Upper lobe of left lung (tissue), 6 donors: ENCODE measurements around the gene STX4. TPM values are rescaled to one million over a fixed set of nuclear protein-coding genes. Genes with fewer than 3 reads are reported as not detected.

Experiments
- ATAC-seq, 2 donors: fragments of 200-7000 bp; cut with Tn5 transposase; one replicate each; pipeline ENCODE4 v1.9.1; 2022; ENCODE audit warnings: mild to moderate bottlenecking in 2 of 2, moderate library complexity in 2 of 2; ENCODE audit not compliant: low FRiP score in 2 of 2
- DNase-seq, 2 donors: peaks; one replicate each; pipeline ENCODE4 v3.0.0-alpha.2; 2019 to 2020
- H3K27ac ChIP-seq, 4 donors: fragments of 200-600 bp; sonication (generic); one replicate each; pipeline ENCODE4 v1.5.1; 2016 to 2019
- H3K27me3 ChIP-seq, 4 donors: fragments of 200-600 bp; sonication (generic); one replicate each; pipeline ENCODE4 v1.5.1; 2017 to 2019
- H3K36me3 ChIP-seq, 4 donors: fragments of 200-600 bp; sonication (generic); one replicate each; pipeline ENCODE4 v1.5.1; 2016 to 2019
- H3K4me1 ChIP-seq, 4 donors: fragments of 200-600 bp; sonication (generic); one replicate each; pipeline ENCODE4 v1.5.1; 2018 to 2019
- H3K4me3 ChIP-seq, 4 donors: fragments of 200-600 bp; sonication (generic); one replicate each; pipeline ENCODE4 v1.5.1; 2017 to 2019; ENCODE audit warnings: mild to moderate bottlenecking in 2 of 4, moderate library complexity in 1 of 4
- H3K9me3 ChIP-seq, 4 donors: fragments of 200-600 bp; sonication (generic); one replicate each; pipeline ENCODE4 v1.5.1; 2018 to 2019
- CTCF ChIP-seq, 6 experiments: fragments of 450-650 bp in 4 of 6; fragments of 200-600 bp in 2 of 6; sonication (generic) in 2 of 6; IDR thresholded peaks; one replicate each; pipeline ENCODE4 v1.5.1; 2016 to 2019; ENCODE audit warnings: antibody characterized with exemption in 6 of 6
- EP300 ChIP-seq, 4 donors: sonication (generic); formaldehyde crosslinking; IDR thresholded peaks; one replicate each; pipeline ENCODE4 v1.5.1; 2017; ENCODE audit warnings: antibody characterized with exemption in 4 of 4, control low read depth in 2 of 4
- POLR2A ChIP-seq, 4 donors: fragments of 450-650 bp; IDR thresholded peaks; one replicate each; pipeline ENCODE4 v1.5.1; 2016 to 2017; ENCODE audit warnings: antibody characterized with exemption in 4 of 4, mild to moderate bottlenecking in 2 of 4
- POLR2AphosphoS5 ChIP-seq, 2 donors: sonication (generic); formaldehyde crosslinking; IDR thresholded peaks; one replicate each; pipeline ENCODE4 v1.5.1; 2017; ENCODE audit warnings: antibody characterized with exemption in 2 of 2
- WGBS, 2 donors: methylation state at CpG; one replicate each; pipeline ENCODE4 v1.1.5; 2017 to 2018; 5-methylcytosine and 5-hydroxymethylcytosine counted together
- total RNA-seq, 6 donors: library from RNA; depleted of rRNA in 4 of 6; stranded (reverse); fragments of >200 nt in 4 of 6; gene quantifications; one replicate each; pipeline versions ENCODE4 v1.1.0 to v1.2.1, GENCODE V29; 2016 to 2021
- donor health status: DM: no; HTN: no; CAD: no; lungs with moderate emphysema.
- donor health status: DM: no; HTN: yes; CAD: no; lungs with severe emphysema.

The STX4 gene
- total RNA-seq, 6 donors from 2014 or later, result 44.8 to 168 (median 96.3) TPM

GRCh38 chr16:30991052-30991451, 42.3 kb upstream of the STX4 start:
- Histone ChIP-seq H3K4me3 (no peak overlapping the region), H3K9me3 (no peaks in the 10 kb centered on the region), H3K36me3 (peaks cover 0 to 7% (median 2%) of the 10 kb centered on the region in 4 donors), H3K27ac (no peak overlapping the region), H3K27me3 (no peaks in the 10 kb centered on the region), H3K4me1 (no peaks in the 10 kb centered on the region)
- DNase-seq (no peak), ATAC-seq (no peak)
- WGBS, 2 donors, result 73 to 89% methylated on average over 8 of the region's 8 CpGs
- TF ChIP-seq EP300 (IDR thresholded peaks at IDR 0.05) (no peak), CTCF (IDR thresholded peaks at IDR 0.05) (no peak), POLR2A (IDR thresholded peaks at IDR 0.05) (no peak), POLR2AphosphoS5 (IDR thresholded peaks at IDR 0.05) (no peak)

GRCh38 chr16:30992276-30992780, 41.0 kb upstream of the STX4 start:
- Histone ChIP-seq H3K27me3 (no peaks in the 10 kb centered on the region), H3K36me3 (peaks cover 0 to 4% (median 0%) of the 10 kb centered on the region in 4 donors), H3K27ac (no peak overlapping the region), H3K4me1 (peaks cover 8 to 12% (median 10%) of the 10 kb centered on the region in 4 donors), H3K9me3 (no peaks in the 10 kb centered on the region), H3K4me3 (no peak overlapping the region)
- WGBS, 2 donors, result 72% methylated on average over 5 to 18 of the region's 21 CpGs
- ATAC-seq (no peak), DNase-seq (no peak)
- no peak for TF ChIP-seq POLR2A (IDR thresholded peaks at IDR 0.05)
- no peak for TF ChIP-seq EP300 (IDR thresholded peaks at IDR 0.05)
- no peak for TF ChIP-seq CTCF (IDR thresholded peaks at IDR 0.05)
- no peak for TF ChIP-seq POLR2AphosphoS5 (IDR thresholded peaks at IDR 0.05)

- Histone ChIP-seq H3K27ac (no peak overlapping the region), H3K4me1 (peaks cover 14 to 17% (median 15%) of the 10 kb centered on the region in 4 donors), H3K4me3 (no peak overlapping the region), H3K36me3 (no peaks in the 10 kb centered on the region), H3K9me3 (no peaks in the 10 kb centered on the region), H3K27me3 (no peaks in the 10 kb centered on the region)
- DNase-seq (no peak), ATAC-seq (no peak)
- TF ChIP-seq EP300 (IDR thresholded peaks at IDR 0.05) (no peak), POLR2A (IDR thresholded peaks at IDR 0.05) (no peak), POLR2AphosphoS5 (IDR thresholded peaks at IDR 0.05) (no peak), CTCF (IDR thresholded peaks at IDR 0.05) (no peak)
- 73 to 74% methylated on average over 25 to 29 of the region's 29 CpGs for WGBS, 2 donors
These were observed 40.2 kb upstream of the STX4 start for GRCh38 chr16:30992931-30993816.

GRCh38 chr16:30995927-30996323, 37.4 kb upstream of the STX4 start:
- Histone ChIP-seq H3K27me3 (no peaks in the 10 kb centered on the region), H3K36me3 (no peaks in the 10 kb centered on the region), H3K4me1 (peaks cover 14 to 17% (median 15%) of the 10 kb centered on the region in 4 donors), H3K9me3 (no peaks in the 10 kb centered on the region), H3K4me3 (no peak overlapping the region), H3K27ac (no peak overlapping the region)
- ATAC-seq (no peak), DNase-seq (no peak)
- WGBS, 2 donors, result 79 to 84% methylated on average over 11 of the region's 11 CpGs
- TF ChIP-seq CTCF (IDR thresholded peaks at IDR 0.05) (no peak), POLR2A (IDR thresholded peaks at IDR 0.05) (no peak), EP300 (IDR thresholded peaks at IDR 0.05) (no peak), POLR2AphosphoS5 (IDR thresholded peaks at IDR 0.05) (no peak)
